Amygdala (tissue), 56 donors: ENCODE results near the gene RBMS1.
A peak's percentile ranks its signal among the peaks of the same experiment; 100 is the strongest.

Experiments used
- DNase-seq, 56 donors: peaks; one replicate each; lab custom pipeline; 2025; lab: John Stamatoyannopoulos, UW

RBMS1 gene

DNA sequence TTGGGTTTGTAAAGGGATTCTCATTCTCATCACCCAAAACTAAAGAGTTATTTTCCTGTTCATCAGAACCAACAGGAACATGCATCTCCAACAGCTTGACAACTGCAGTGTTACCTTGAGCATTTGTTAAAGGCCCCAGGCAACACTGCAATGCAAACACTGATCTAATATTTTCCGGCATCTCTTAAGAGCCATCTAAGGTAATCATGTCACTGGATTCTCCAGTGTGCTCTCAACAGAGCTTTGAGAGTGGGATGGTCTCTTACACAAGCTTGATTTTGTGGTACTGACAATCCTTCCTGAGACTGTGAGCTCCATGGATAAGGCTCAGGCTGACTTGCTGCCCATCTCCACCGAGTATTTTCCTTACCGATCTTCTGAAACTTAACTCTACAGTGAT is 203.0 kb downstream of the RBMS1 start:
- no peak for DNase-seq

DNA sequence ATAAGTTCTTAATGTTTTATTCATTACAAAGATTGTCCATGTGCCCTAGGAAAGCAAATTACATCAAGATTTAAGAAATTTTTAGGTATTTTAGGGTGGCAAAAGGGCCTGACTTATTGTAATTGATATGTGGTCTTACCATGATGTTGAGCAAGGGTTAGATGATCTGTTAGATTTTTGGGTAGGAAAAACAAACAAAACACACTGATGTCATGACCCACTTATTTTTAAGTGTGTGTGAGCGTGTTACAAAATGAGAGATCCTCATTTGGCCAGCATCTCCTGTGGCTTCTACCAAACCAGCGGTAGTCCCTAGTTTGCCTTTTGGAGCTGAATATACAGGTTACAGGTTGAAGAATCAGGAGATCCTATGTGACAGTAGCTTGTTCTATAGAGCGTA is 203.8 kb downstream of the RBMS1 start:
- no peak for DNase-seq

DNA sequence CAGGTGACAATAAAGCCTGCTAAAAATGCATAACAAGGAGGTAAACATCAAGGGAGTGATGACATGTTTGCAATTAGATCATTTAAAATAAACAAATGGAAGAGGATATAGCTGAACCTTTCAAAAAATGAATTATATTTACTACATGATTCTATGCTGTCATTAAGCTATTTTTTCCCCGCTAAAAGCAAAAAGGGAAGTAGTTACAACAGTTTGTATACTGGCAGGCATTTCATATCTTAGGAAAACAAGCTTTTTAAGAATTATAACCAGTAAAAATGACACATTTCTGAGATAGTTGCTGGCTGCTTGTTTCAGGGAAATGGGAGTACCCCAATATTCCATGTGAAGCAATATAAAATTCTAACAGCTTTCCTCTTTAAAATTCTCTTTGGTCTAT is 204.5 kb downstream of the RBMS1 start:
- DNase-seq = no peak

DNA sequence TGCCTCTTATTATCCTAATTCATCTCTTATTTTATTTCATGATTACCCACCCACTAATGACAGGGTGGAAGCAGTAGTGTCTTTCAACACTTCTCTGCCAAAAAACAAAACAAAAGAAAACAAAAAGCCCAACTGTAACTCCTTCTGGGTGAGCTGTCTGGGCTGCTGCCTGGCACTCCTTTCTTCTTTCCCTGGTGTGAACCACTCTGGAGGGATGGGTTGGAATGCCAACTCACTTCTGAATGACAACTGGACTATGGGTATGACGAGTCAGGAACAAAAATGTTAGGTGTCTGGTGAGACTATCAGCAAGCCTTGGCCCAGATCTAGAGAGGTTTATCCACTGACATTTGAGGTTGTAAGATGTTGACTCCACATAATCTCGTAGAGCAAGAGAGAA is 205.3 kb downstream of the RBMS1 start:
- peak in 1 of 56 donors; percentile 7 for DNase-seq

DNA sequence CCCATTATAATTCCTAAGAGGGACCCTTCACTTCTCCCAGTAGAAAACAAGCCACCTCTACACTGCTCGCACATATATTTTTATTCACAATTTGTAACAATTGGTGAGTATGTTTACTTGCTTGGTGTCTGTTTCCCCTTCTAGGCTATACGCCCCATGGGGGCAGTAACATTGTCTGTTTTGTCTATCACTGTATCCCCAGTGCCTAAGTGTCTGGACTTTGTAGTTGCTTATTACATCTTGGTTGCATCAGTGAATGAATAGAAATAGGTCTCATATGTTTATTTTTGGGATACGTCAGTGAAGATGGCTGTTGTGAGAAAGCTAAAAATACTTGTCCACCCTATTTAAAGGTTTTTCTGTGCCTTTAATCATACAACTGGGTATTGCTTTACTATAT is 206.1 kb downstream of the RBMS1 start:
- no peak for DNase-seq

DNA sequence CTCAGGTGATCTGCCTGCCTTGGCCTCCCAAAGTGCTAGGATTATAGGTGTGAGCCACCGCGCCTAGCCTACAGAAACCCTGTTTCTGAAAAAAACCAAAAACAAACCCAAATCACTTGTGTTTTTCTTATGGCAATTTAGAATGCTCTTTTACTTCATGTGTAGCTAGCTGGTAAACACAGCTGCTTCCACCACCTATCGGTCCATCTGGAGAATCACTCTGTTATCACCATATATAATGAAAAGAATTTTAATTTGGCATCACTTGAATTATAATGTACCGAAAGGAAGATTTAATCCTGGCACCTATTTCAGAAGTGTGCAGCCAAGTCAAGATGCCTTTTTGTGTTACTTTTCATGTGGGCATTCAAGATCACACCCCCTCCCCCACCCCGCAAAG is 207.1 kb downstream of the RBMS1 start:
- no peak for DNase-seq

DNA sequence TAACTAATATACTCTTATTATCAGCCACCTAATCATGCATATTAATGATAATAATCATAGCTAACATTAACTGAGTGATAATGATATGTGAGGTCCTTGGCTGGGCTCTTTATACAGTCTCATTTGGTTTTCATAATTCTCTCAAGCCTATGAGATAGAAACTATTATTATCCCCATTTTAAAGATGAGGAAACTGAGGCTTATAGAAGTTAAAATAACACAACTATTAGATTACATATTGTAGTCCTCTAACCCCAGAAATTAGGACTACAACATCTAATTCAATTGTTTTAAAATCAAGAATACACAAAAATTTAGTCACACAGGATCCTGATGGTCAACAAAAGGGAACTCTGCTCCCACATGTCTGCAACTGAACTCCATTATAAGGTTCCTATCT is 209.9 kb downstream of the RBMS1 start:
- DNase-seq = no peak

DNA sequence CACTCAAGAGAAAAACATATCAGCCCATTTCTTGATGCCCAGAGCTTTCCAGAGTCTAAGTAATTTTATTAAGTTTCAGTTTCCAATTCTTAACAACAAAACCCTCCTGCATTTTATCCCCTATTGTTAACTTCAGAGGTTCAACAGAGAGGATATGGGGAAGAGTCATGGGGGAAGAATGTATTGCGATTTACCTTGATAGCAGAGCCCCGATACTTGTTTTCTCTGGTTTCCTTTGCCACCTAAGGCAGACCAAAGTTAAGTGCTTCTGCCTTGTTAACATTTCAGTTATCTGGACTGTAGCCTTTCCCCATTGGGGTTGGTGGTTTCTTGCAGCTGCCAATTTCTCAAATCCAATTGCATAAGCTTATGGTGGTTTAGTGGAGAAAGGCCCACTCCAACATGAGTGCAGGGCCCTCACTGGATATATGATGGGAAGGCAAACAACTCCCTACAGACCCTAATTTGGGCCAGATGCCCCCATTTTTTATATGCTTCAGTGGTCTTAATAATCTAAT is 211.5 kb downstream of the RBMS1 start:
- DNase-seq = no peak

DNA sequence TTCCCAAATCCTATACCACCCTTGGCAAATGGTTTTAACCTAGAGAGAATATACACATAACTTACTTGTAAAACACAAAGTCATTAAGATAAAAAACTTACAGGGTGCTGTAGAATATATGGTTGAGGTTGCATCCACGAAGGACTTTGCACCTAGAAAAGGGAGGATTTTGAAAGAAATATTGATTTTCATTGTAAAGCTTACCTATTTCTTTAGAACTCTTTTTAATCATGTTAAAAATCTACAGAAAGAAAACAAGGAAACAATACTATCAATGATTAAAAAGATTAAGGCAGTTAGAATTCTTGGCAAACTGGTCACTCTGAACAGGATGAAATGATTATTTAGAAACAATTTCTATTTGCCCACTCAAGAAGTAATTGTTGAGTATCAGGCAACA is 212.4 kb downstream of the RBMS1 start:
- DNase-seq = no peak

DNA sequence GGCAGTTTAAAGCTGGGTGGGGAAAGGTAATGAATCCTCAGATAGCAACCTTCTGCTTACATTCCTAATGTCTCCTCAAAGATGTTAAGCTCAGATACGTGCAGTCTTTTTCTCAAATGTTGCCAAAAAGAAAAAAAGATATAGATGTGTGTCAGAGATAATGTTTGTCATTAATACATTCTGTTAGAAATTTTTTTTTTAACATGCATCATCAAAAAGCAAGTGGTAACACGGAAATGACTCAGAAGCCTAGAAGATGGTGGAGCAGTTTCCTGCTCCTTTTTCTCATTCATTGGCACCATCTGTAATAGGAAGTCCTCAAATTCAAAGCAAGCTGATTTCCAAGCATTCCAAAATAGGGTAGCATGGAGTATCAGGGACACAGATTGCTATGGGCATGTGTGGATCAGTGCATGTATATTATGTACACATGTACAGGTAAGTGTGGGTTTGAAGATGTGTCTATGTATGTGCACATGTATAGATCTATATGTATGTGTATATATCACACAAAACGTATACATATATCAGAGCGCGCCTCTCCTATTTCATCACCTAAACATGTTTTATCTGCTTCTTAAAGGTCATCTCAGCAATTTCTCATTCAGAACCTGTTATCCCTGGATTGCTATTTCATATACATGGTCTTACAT is 213.7 kb downstream of the RBMS1 start:
- no peak for DNase-seq

DNA sequence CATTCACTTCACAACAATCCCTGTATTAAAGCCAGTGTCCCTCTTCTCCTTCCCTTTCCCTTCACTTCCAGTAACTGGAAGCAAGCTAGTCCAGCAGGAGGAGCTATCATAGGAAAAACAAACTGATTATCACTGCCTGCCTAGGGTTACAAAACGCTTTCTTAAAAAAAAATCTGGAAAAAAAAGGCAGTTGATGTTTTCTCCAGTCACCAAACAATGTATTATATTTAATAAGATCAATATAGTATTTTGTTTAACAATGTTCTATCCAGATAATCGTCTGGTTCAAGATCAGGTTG is 214.8 kb downstream of the RBMS1 start:
- DNase-seq = no peak

DNA sequence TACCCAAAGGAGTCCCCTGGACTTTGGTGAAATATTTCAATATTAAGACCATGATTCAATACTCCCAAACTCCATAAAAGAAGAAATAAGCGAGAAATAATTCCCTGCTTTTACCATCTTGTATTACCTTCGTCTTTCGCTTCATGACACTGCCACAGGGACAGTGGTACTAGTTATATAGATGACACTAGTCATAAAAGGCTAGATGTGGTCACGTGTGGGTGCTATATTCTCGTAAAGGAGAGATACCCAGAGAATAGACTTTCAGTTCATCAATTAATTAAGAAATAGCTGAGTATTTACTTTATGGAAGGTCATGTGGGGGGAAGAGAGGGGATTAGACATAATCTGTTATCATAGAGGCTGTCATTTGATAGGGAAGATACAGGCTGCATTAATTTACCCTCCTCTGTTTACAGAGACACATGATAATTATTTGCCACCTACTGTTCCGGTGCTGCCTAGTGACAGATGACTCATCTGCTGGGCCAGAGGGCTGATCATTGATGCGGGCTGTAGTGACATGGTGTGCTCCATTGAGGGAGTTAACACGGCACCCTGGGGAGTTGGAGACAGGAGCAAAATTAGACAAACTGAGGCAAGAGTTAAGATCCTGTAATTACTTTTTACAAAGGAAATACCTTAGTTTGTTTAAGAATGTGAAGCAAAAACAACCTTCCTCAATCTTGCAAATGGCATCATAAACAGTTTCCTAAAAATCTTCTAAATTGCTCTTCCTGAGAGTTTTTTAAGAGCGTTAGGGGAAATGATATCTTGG is 215.3 kb downstream of the RBMS1 start:
- no peak for DNase-seq

DNA sequence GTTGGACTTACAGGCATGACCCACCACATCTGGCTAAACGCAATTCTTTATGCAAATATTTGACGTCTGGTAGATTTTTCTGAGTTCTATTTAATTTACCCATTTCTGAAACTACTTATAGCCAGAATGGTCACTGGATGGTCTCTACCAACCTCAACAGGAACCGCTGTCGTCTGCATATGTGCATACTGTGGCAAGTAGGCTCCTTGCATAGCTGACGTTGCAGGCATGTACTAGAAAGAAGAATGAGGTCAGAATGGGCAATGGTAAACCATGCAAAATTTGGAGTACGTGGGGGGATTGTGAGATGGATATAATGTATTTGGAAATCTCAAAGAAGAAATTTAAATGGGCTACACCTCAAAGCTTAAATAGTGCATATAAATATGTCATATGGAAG is 216.5 kb downstream of the RBMS1 start:
- no peak for DNase-seq

DNA sequence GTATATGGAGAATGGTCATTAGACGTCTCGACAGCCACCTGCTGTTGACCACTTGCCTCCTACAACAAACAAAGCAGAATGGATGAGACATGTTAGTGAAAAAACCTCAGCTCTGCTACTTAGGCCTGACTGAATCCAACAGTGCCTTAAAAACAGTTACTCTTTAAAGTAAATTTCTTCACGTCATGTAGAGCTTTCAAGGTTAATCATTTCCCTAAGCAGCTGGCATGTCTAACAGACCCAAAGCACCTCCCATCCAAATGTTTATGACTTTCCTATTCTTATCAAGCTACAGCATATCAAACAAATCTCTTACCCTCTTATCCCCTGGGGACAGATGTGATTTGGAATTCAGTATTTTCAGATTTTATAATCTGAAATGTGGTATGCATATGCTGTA is 218.0 kb downstream of the RBMS1 start:
- DNase-seq = no peak

DNA sequence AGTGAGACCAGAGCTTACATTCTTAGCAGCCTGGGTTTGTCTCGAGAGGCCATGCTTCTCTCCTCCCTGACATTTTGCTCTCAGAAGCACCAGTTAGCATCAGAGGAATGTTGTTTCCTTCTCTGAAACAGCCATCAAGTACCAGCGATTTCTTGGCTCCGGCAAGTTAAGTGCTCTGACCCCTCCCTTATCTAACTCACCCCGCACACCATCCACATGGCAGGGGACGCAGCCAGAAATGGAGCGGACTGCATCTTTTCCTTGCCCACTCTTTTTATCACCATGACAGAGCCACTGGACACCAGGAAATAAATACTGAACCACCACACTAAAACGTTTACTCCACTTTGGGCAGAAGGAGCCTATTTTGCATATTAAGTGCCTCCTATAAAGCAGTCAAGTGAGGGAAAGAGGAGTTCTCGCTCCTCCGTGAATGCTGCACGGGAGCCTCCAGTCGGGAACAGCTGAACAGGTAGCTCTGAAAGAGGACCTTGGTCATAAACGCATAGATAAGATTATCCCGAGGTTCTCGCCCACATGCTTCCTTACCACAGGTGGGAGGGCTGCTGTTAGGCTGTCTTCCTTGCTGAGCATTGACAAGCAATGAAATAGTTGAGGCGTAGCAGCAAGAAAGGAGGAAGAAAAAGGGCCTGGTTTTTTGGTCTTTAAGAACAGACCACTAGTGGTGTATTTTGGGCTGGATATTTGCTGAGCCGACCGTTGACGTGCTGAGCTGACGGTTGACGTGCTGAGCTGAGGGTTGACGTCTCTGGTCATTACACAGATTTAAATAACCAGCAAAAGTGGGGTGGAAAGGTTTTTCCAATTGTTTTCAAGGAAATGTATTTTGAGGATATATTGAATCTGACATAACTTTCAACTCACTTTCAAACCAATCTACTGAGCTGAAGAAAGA is 222.2 kb downstream of the RBMS1 start:
- DNase-seq = no peak

DNA sequence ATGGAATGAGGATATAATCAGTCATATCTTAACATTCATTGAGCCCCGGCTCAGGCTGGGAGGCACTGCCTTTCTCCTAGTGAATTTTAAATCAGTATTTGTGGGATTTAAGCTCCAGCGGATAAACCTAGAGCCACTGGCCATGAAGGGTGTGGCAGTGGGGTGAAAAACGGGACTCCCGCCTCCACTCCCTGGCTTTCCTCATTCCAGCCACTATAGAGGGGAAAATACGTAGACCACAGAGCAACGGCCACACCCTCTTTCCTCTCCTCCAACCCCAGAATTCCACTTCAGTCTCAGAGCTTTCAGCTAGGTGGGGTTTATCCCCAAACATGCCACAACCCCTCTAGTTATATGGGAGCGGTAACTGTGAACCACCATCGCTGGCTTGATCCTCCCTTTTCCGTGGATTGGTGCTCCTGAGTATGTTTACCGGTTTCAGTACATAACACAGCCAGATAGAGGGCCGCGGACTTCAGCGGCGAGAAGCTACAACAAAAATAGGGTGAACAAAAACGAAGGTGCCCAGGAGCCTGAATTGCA is 223.0 kb downstream of the RBMS1 start:
- peak in 1 of 56 donors; percentile 5 for DNase-seq

DNA sequence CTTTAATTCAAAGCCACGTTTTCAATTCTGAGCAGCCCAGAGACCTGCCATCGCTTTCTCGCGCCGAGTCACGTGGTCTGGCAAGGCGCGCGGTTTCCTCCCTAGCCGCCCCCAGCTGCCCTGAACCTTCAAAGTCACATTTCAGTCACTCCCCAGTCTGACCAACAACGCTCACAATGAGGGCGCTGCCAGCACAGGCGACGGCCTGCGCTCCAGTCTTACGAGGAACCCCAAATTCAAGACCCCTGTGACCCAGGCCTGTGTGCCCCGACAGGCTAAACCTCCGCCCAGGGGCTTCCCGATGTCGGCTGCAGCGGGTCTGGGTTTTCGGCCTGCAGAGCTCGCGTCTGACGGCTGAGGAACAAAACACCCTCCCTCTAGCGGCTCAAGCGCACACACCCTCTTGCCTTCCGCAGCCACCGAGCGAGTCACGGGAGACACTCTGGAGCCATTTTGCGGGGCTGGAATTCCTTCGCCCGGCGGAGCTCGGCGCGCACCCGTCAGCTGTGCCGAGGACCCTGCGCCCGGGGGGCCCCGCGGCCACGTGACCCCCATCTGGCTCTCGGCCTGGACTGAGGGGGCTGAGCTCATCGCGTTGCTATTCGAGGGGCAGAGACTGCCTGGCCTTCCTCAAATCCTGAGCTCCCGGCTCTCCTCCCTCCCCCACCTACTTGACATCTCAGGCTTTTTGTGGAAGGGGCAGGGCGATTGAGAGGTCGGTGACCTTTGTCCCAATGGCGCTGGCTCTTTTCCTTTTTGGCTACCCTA is 223.6 kb downstream of the RBMS1 start:
- peak in 54 of 56 donors; percentile 13 to 90 (median 56) for DNase-seq

DNA sequence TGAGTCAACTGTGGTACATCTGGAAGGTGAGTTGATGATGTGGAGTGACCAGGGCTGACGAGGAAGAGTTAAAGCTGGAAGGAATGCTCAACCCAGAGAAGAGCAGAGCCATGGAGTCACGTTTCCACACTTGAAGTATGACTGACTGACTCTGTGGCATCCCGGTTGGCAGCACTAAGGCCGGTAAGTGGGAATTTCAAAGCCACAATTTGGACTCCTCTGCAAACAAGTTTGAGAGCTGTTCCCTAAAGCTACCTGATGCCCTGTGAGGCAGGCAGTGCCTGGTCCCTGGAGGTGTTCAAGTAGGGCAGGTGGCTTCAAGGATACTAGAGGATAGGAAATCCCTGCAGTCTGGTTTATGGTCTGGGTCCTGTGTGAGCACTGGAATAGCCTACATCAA is 224.2 kb downstream of the RBMS1 start:
- DNase-seq = no peak

DNA sequence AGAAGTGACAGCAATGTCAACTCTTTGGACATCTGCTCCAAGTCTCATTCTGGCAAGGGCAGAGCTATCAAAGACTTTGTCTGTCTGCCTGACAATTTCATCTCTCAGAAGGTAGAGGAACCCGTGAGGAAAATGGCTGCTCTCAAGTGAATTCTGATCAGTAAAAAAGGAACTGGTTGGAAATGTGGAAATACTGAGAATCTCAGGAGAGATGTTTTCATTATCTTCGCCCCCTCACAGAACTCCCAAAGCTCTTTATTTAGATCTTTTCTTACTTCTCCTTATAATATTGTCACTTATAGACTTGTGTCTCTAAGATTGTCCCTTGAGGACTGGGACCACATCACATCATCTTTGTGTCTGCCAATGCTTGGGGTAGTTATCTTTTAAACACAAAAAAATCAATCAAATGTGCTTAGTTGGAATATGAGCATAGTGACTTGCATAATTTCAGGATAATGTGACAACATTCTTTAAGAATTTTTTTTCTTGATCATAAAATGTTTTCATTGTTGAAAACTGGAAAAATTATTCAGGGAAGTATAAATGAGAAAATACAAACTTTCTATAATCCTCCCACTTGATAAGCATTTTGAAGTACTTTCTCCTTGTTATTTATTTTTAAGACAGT is 225.3 kb downstream of the RBMS1 start:
- DNase-seq = no peak

DNA sequence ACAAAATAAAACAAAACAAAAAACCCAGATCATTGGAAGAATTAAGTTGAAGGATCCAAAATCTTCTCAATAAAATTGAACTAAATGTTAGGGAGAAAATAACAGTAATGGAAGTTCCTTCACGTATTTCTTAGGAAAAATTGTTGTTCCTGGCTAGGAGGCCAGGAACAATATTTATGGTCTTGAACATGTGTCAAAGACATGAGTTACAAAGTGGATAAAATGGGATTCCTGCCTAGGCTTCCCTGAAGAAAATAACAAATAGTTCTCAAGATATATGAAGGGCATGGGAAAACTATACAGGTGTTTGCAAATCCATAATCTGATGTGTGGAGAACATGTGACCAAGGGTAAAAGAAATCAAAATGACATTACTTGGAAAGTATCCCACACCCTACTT is 225.9 kb downstream of the RBMS1 start:
- DNase-seq = no peak
